T-helper 17 cell (primary cell): ENCODE results near the gene COL16A1. TPM values are rescaled to one million over a fixed set of nuclear protein-coding genes. Genes with fewer than 3 reads are reported as not detected.

Experiments used
- ATAC-seq: fragments of 150-1000 bp; cut with Tn5 transposase; 2 replicates; pipeline ENCODE4 v1.10.0; 2021; ENCODE audit warnings: mild to moderate bottlenecking, moderate library complexity
- DNase-seq, 3 donors: peaks; one replicate each; pipeline versions ENCODE4 v3.0.0 to v3.0.0-alpha.2; 2020 to 2021
- H3K9me3 ChIP-seq: one replicate; pipeline ENCODE4 v1.7.0; 2013; ENCODE audit warnings: low read length, mild to moderate bottlenecking; ENCODE audit not compliant: control insufficient read depth, poor library complexity, severe bottlenecking
- H3K27ac Mint-ChIP-seq: one replicate; pipeline ENCODE4 v1.8.0; 2022; ENCODE audit warnings: mild to moderate bottlenecking, moderate library complexity, mixed read lengths
- H3K27me3 Mint-ChIP-seq: one replicate; pipeline ENCODE4 v1.8.0; 2022; ENCODE audit warnings: mixed read lengths
- H3K36me3 Mint-ChIP-seq: one replicate; pipeline ENCODE4 v1.8.0; 2022; ENCODE audit warnings: low read depth, mixed read lengths
- H3K4me1 Mint-ChIP-seq: one replicate; pipeline ENCODE4 v1.8.0; 2022; ENCODE audit warnings: mild to moderate bottlenecking, mixed read lengths
- H3K4me3 Mint-ChIP-seq: one replicate; pipeline ENCODE4 v1.8.0; 2022; ENCODE audit warnings: mild to moderate bottlenecking, moderate library complexity, mixed read lengths
- total RNA-seq, 4 donors: library from RNA in 2 of 4; stranded (reverse) in 2 of 4; gene quantifications; one replicate each; pipeline ENCODE4 v1.2.3 and lab custom pipeline; 2022 to 2026

The COL16A1 gene
- total RNA-seq, 2 donors from 2014 or later: not detected

GRCh38 chr1:31727195-31727594, 23.4 kb upstream of the COL16A1 start:
- H3K27me3 Mint-ChIP-seq: peaks cover under 1% of the 10 kb centered on the region
- no peaks in the 10 kb centered on the region for H3K9me3 ChIP-seq
- DNase-seq (no peak), ATAC-seq (no peak)
- peaks cover 3% of the 10 kb centered on the region for H3K4me1 Mint-ChIP-seq
- peaks cover 3% of the 10 kb centered on the region for H3K36me3 Mint-ChIP-seq
- H3K4me3 Mint-ChIP-seq: no peak overlapping the region
- H3K27ac Mint-ChIP-seq: no peak overlapping the region

GRCh38 chr1:31726715-31727114, 22.9 kb upstream of the COL16A1 start:
- peaks cover 3% of the 10 kb centered on the region for H3K36me3 Mint-ChIP-seq
- ATAC-seq: no peak
- no peak for DNase-seq
- H3K4me3 Mint-ChIP-seq: no peak overlapping the region
- peaks cover 5% of the 10 kb centered on the region for H3K27me3 Mint-ChIP-seq
- no peak overlapping the region for H3K27ac Mint-ChIP-seq
- H3K4me1 Mint-ChIP-seq: peaks cover 3% of the 10 kb centered on the region
- no peaks in the 10 kb centered on the region for H3K9me3 ChIP-seq

GRCh38 chr1:31725777-31726535, 22.1 kb upstream of the COL16A1 start:
- H3K27me3 Mint-ChIP-seq: peaks cover 9% of the 10 kb centered on the region
- H3K4me1 Mint-ChIP-seq: peaks cover 3% of the 10 kb centered on the region
- DNase-seq: no peak
- H3K36me3 Mint-ChIP-seq: peaks cover 3% of the 10 kb centered on the region
- no peak overlapping the region for H3K27ac Mint-ChIP-seq
- no peaks in the 10 kb centered on the region for H3K9me3 ChIP-seq
- no peak for ATAC-seq
- no peak overlapping the region for H3K4me3 Mint-ChIP-seq

- no peak for DNase-seq
- Mint-ChIP-seq H3K4me3 (no peak overlapping the region), H3K27ac (no peak overlapping the region), H3K27me3 (peaks cover 13% of the 10 kb centered on the region), H3K36me3 (peaks cover 3% of the 10 kb centered on the region), H3K4me1 (peaks cover 3% of the 10 kb centered on the region)
- H3K9me3 ChIP-seq: no peaks in the 10 kb centered on the region
- no peak for ATAC-seq
Measured at GRCh38 chr1:31725134-31725533, 21.3 kb upstream of the COL16A1 start.

- Mint-ChIP-seq H3K4me1 (peaks cover under 1% of the 10 kb centered on the region), H3K36me3 (no peaks in the 10 kb centered on the region), H3K4me3 (no peak overlapping the region), H3K27ac (no peak overlapping the region), H3K27me3 (peaks cover 20% of the 10 kb centered on the region)
- no peaks in the 10 kb centered on the region for H3K9me3 ChIP-seq
- DNase-seq (peak in 1 of 3 donors; percentile 36), ATAC-seq (no peak)
Measured at GRCh38 chr1:31723828-31724359, 20.1 kb upstream of the COL16A1 start.

GRCh38 chr1:31718327-31718897, 14.6 kb upstream of the COL16A1 start:
- Mint-ChIP-seq H3K4me1 (peaks cover 18% of the 10 kb centered on the region), H3K27ac (no peak overlapping the region), H3K4me3 (no peak overlapping the region), H3K27me3 (peaks cover 64% of the 10 kb centered on the region), H3K36me3 (peaks cover 12% of the 10 kb centered on the region)
- no peak for DNase-seq
- ATAC-seq: no peak
- H3K9me3 ChIP-seq: no peaks in the 10 kb centered on the region

GRCh38 chr1:31717341-31717740, 13.5 kb upstream of the COL16A1 start:
- no peak for DNase-seq
- ATAC-seq: no peak
- Mint-ChIP-seq H3K36me3 (peaks cover 12% of the 10 kb centered on the region), H3K27me3 (peaks cover 75% of the 10 kb centered on the region), H3K4me1 (peaks cover 18% of the 10 kb centered on the region), H3K27ac (no peak overlapping the region), H3K4me3 (no peak overlapping the region)
- no peaks in the 10 kb centered on the region for H3K9me3 ChIP-seq

- H3K4me3 Mint-ChIP-seq: peak overlapping the region; percentile 83
- ATAC-seq (no peak), DNase-seq (no peak)
- H3K36me3 Mint-ChIP-seq: peaks cover 12% of the 10 kb centered on the region
- H3K9me3 ChIP-seq: no peaks in the 10 kb centered on the region
- H3K27me3 Mint-ChIP-seq: peaks cover 70% of the 10 kb centered on the region
- peaks cover 18% of the 10 kb centered on the region for H3K4me1 Mint-ChIP-seq
- peak overlapping the region; percentile 37 for H3K27ac Mint-ChIP-seq
Measured at GRCh38 chr1:31715873-31716220, 12.0 kb upstream of the COL16A1 start.

- Mint-ChIP-seq H3K27ac (no peak overlapping the region), H3K4me3 (peak overlapping the region; percentile 83), H3K36me3 (peaks cover 12% of the 10 kb centered on the region), H3K4me1 (peaks cover 18% of the 10 kb centered on the region), H3K27me3 (peaks cover 69% of the 10 kb centered on the region)
- peak; percentile 69 for ATAC-seq
- no peaks in the 10 kb centered on the region for H3K9me3 ChIP-seq
- no peak for DNase-seq
Measured at GRCh38 chr1:31715087-31715872, 11.5 kb upstream of the COL16A1 start.

GRCh38 chr1:31714442-31715086, 10.7 kb upstream of the COL16A1 start:
- no peaks in the 10 kb centered on the region for H3K9me3 ChIP-seq
- DNase-seq (peak in 1 of 3 donors; percentile 25), ATAC-seq (peak; percentile 67)
- peaks cover 12% of the 10 kb centered on the region for H3K36me3 Mint-ChIP-seq
- H3K27me3 Mint-ChIP-seq: peaks cover 65% of the 10 kb centered on the region
- H3K4me3 Mint-ChIP-seq: peak overlapping the region; percentile 79
- peak overlapping the region; percentile 6 for H3K27ac Mint-ChIP-seq
- H3K4me1 Mint-ChIP-seq: peaks cover 18% of the 10 kb centered on the region

GRCh38 chr1:31712630-31713029, 8.8 kb upstream of the COL16A1 start:
- Mint-ChIP-seq H3K36me3 (peaks cover 14% of the 10 kb centered on the region), H3K27me3 (peaks cover 66% of the 10 kb centered on the region), H3K4me3 (peak overlapping the region; percentile 36), H3K4me1 (peaks cover 26% of the 10 kb centered on the region), H3K27ac (no peak overlapping the region)
- DNase-seq: no peak
- no peaks in the 10 kb centered on the region for H3K9me3 ChIP-seq
- no peak for ATAC-seq

GRCh38 chr1:31712068-31712467, 8.3 kb upstream of the COL16A1 start:
- no peak overlapping the region for H3K27ac Mint-ChIP-seq
- no peaks in the 10 kb centered on the region for H3K9me3 ChIP-seq
- H3K4me1 Mint-ChIP-seq: peaks cover 28% of the 10 kb centered on the region
- peaks cover 60% of the 10 kb centered on the region for H3K27me3 Mint-ChIP-seq
- H3K36me3 Mint-ChIP-seq: peaks cover 14% of the 10 kb centered on the region
- ATAC-seq (no peak), DNase-seq (no peak)
- peak overlapping the region; percentile 19 for H3K4me3 Mint-ChIP-seq

GRCh38 chr1:31708324-31708723, 4.5 kb upstream of the COL16A1 start:
- H3K27me3 Mint-ChIP-seq: peaks cover 52% of the 10 kb centered on the region

More at GRCh38 chr1:31708324-31708723, 4.5 kb upstream of the COL16A1 start:
- no peaks in the 10 kb centered on the region for H3K9me3 ChIP-seq
- DNase-seq: no peak
- no peak overlapping the region for H3K27ac Mint-ChIP-seq
- no peak overlapping the region for H3K4me3 Mint-ChIP-seq
- peaks cover 4% of the 10 kb centered on the region for H3K36me3 Mint-ChIP-seq
- peaks cover 34% of the 10 kb centered on the region for H3K4me1 Mint-ChIP-seq
- ATAC-seq: no peak
